HG02981 (cell line): Measurements from ENCODE around the gene SERTAD2.

Source experiments
- ATAC-seq: cut with Tn5 transposase; IDR thresholded peaks from one replicate; pipeline ENCODE4 v1.9.1; 2021; ENCODE audit warnings: mild to moderate bottlenecking, moderate library complexity; ENCODE audit not compliant: unreplicated experiment

SERTAD2 gene

DNA sequence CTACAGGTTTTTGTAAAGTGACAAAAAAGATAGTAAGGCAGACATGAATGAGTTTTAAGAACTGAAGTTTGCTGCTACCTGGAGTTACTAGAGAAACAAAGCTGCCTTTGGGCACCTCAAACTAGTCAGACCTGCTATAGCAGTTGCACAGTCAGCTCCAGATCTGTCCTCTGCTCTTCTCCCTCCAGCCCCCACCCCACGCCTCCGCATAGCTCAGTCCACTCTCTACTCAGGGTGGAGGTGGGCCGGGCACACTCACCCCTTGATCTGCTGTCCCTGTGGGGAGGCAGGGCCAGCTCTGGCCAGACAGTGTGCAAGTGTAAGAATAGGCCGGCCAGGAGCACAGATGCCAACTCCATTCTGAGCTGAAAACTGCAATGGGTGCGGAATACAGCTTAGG, 4.1 kb downstream of the SERTAD2 start:
- ATAC-seq: no peak

DNA sequence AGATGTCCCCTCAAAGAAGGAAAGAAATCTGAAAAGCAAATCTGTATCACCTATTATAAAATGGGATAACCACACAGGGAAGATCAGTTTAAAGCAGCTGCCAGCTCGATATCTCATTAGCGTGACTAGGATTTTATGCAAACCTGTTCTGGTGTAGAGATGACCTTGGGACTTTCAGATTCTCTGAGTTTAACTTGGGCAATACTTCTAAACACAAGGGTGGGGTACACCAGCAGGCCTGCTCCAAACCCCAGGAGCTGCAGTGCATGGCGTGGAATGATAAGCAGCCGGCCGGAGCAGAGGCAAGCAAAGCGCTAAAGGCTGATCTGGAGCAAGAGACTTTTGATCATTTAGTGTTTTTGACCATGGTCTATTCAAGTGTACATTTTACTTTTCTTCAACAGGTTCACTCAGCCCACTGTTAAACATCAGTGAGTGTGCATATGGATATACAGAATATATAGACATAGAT, 4.7 kb downstream of the SERTAD2 start:
- ATAC-seq: no peak

DNA sequence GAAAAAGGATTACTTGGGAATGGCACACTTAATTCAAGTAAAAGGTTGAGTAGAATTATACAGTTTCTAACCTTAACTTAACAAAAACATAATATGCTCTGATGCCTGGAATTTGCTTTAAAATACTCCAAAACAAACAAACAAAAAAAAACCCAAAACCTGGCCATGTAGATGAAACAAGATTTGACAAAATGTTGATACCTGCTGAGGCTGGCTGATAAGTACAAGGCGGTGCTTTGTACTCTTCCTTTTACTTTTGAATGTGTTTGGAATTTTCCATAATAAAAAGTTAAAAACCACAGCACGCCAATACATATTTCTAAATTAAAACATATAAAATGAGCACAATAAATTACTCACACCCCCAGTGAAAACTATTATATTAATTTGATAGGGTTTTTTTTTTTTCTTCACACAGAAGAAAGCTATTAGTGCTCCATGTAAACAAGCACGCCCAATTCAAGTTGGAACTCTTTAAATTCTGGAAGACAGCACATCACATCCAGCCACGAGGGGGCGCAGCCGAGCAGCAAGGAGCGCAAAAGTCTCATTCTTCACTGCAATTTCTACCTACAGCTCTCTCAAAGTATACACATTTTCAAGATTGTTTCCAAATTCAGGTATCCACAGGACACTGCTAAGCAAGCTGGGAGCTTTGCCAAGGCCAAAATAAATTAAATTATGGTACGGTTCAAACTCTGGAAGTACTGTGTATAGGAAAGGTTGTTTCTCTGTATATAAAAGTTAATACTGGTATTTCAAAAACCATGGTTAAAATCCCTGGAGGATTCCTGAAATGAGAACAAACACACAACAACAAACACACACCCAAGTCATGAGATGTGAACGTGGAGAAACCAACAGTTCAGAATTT, 7.5 kb downstream of the SERTAD2 start:
- ATAC-seq: no peak

DNA sequence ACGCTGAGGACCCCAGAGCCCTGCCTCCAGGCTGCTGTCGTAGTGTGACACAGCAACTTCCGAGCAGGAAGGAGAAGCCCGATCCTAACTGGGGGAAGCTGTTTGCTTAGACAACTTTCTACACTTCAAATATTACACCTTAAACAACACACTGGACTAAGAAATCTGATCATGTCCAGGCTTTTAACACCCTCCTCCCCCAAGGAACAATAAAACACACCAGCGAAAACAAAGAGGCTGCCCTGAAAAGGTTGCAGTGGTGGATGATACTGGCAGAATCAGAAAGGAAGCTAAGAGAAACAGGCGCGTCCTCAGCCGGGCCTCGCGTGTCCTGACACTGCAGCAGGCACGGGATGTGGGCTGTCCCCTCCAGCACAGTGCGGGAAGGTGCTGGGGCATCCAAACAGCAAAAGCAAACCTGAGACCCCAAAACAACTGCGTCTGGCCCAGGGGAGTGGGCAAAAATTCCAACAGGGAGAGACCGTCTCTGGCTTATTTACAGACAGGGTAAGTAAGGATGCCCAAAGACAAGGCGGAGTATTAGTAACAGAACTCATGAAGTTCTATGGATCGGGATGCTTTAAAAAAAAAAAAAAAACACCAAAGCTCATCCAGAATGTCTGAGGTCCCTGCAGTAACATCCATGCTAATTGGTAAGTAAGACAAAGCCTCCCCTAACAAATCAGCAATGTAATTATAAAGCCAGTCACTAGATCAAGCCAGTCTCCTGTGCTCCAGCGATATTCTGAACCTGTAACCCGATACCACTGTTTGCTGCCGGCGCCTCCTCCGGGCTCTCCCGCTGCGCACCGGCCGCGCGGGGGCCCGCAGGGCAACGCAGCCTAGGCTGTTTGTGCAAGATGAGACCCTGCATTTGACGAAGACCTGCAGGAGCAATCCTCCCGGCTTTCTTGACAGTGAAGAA, 9.0 kb downstream of the SERTAD2 start:
- peak; percentile 53 for ATAC-seq

DNA sequence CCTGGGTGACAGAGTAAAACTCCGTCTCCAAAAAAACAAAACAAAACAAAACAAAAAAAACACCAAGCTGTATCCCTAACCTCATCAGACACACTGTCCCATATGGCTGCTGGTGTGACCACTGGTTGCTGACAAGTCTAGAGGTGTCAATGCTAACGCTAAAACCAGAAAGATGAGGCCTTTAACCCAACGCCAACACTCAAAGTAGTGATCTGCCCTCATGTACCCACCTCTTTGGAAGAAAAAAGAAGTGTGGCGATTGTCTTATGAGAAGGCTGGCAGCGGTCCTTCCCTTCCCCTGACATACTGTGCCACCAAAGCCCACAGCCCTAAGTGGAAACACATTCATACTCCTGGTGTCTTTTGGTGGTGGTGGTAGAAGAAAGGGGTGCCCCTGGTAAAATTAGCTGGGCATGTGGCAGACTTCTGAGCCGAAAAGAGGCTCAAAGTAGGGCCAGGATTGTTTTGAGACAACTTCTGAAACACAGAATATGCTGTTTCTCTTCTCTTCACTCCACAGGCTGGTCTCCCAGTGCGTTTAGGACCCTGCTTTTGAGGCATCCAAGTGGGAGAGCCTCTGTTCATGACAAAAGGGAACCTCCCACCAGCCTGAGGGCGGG, 9.8 kb downstream of the SERTAD2 start:
- no peak for ATAC-seq

DNA sequence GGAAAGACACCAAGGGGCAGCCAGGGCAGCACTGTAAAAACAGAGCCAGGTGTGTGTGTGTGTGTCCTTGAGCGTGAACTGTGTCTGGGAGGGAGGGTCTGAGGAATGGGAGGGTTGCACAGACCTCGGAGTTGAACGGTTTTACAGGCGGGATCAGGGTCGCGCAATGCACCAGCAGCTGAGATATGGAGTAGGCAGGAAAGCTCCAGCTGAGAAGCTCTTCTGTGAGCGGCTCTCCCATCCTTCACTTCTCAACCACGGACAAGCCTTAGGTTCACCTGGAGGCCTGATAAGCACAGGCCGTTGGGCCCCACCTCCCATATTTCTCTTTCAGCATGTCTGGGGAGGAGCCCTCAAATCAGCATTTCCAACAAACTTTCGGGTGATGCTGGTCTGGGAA, 12.1 kb downstream of the SERTAD2 start:
- ATAC-seq: no peak

DNA sequence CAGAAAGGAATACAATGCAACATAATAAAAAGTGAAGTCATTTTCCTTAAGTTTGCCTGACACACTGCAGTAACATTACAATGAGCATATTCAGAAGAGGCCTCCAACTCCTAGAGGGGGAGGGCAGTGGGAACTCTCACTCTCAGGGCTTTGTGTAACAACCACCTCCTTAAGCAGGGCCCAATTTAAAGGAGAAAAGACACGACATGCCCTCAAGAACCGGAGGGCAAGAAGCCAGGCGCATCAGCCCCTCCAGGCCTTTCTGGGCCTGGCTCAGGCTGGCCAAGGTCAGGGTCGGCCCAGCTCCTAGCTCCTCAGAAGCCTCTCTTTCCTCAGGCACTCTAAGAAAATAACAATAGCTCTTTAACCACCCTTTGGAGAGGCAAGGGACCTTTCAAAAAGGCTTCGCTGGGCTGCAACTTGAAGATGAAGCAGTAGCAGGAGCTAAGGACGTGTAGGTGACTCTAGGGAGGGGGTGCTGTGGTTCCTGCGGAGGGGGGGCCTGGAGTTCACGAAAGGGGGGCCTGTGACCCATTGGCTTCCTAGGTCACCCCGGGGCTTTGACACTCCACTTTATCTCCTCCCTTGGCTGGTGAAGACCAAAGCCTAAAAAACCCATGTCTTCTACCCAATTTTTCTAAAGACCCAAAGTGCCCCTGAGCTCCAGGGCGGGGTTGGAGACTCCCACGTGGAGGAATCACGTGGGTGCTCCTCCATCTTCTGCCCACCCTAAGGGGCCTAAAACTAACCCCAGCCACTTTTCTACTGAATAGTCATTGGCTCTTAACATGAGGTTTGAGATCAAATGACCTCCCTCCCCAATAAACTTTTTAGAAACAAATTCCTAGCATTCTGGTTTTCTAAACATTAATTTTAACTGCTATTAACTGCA, 13.3 kb downstream of the SERTAD2 start:
- no peak for ATAC-seq

DNA sequence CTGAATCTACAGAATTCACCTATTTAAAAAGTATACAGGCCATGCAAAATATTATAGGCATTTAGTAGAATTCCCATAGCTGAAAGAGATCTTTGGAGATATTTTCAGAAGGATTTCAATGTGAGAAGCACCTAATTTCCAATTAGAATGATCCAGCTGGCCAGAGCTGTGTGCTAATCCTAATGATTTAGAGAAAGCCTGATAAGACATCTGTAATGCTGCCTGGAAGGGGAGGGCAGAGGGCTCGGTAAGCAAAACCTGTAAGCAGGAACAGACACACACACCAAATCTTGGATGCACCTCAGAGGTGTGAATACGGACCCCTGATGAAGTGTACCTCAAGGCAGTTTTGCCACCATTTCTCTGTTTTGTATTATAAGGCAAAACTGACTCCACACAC, 14.0 kb downstream of the SERTAD2 start:
- no peak for ATAC-seq

DNA sequence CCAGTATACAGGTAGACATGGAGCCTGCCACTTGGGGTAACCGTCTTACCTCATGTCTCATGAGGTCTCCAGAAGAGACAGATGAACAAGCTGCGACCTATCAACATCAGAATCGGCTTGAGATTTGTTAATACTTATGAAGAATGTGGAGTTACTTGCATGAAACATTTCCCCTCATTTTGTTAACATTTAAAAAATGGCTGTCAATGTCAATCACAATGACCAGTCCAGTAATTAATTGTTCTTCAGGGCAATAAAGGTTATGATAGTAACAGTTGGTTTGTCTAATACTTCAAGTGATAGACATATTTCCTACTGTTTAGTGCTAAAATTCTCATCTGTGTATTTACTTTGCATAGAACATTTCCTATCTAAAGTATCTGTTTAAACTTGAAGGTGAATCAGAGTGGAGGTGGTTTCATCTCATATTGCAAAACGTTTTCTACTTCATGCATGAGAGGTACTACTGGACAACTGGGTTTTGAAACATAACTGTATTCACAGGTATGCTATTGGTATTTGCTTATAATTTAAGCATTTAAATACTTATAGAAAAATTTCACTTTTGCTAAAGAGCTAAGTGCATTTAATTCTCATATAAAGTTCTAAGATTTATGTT, 15.1 kb downstream of the SERTAD2 start:
- ATAC-seq: no peak

DNA sequence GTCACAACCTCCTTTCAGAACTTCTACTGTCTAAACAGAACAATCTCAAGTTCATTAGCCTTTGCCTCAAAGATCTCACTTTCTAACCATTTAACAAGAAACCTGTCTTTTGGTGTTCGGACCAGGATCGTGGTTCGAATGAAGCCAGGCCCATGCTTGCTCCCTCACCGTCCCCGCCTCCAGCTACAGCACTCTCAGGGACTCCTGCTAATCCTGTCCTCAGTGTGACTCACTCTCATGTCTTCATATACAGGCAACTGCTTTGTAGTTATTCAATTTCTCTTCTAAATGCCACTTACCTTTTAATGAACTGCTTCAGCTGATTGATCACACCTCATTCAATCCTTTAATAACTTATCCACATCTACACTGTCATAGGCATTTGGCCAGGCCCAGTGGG, 15.8 kb downstream of the SERTAD2 start:
- no peak for ATAC-seq

DNA sequence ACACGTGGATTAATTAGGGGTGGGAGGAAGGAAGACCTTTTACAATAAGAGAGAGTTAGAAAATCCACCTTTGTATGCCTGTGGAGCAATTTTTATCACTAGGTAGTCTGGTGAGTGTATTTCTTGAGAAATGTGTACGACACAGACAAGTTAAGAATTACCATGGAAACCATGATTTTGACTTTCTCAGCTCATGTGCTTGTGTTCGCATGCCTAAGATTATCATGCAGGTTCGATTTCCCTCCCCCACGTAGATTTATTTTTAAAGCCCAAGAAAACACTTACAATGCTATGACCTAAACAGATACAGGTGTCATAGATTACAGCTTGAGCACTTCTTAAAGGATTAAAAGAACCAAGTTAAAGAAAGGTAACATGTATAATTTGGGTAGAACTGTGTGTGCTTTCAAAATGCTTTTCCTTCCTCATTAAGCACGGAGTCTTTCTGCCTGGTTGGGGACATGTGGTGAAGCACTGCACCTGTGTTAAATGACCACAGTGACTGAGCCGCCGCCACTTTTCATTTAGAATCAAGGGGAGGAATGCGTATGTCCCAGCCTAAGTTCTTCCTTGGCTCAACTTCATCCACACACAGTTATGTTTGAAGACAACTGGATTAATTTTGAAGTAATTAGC, 16.6 kb downstream of the SERTAD2 start:
- ATAC-seq: peak; percentile 57

DNA sequence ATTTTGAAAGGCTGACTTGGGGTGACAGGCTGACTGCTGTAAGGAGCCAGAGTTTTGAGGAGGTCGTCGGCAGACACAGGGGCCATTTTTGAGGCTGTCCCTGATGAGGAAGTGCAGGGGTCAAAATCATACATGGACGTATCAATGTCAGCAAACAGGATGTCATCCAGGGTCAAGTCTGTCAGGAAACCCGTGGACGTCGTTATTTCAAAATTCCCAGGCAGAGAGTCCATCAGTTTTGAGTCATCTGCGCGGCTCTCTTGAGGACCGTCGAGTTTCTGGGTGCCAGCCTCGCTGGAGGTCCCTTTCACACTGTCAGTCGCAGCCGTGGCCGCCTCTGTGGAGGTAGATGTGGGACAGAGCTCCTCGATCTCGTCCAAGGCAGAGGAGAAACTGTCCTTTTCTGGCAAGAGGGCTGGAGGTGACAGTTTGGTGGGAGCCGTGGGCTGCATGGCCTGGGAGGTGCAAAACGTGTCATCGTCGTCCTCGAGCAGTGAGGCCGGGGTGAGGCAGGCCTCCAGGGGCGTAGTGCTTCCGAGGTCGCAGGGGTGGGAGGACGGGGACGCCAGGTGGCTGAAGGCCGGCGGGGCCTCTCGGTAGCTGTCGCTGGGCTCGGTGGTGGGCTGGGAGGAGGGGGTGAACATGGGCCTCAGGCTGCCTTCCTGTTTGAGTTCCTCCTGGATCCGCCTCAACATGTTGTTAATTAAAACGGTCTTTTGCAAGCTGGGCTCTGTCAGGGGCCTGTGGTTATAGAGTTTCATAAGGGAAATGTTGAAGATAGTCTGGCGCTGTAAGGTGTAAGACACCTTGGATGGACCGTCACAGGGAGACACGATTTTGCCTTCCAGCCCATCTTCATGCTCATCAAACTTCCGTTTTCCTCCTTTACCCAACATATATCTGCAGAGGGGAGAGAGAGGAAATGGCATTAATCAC, 17.5 kb downstream of the SERTAD2 start:
- peak; percentile 68 for ATAC-seq

DNA sequence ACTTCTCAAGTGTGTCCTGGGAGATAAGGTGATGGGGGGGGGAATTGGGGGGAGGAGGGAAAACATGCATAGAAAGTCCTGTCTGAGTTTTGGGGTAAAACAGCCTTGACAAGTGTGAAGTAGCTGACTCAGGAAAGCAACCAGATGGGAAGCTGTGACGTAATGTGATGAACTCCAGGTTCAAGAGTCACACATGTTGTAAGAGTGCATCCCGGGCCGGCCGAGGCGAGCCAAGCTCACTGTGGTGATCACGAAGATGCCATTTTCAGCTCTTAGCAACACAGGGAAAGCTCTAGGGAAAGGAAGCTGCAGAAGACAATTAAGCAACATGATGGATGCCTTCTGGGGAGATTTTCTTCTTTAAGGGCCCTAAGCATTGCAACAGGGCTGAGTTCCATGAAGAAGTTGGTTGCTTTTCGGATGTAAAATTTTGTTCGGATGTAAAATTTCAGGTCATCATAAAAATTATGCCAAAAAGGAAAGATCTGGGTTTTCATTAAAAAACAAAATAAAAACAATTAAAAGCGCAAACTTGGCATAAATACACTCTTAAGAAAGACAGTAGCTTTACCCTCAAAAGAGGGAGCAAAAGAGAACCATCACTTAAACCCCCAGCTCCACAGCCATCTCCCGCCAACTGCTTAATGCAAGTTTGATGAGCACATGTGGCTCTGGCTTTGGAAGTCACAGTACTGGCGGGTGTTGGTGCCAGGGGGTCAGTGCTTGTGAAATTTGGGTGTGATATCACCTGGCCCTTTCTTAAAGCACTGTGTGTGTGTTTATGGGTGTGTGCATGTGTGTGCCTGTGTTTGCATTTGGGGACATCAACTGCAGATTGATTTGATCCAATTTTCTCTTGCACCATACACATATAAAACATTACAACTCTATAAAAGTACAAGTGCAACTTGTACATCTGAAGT, 19.1 kb downstream of the SERTAD2 start:
- ATAC-seq: no peak

DNA sequence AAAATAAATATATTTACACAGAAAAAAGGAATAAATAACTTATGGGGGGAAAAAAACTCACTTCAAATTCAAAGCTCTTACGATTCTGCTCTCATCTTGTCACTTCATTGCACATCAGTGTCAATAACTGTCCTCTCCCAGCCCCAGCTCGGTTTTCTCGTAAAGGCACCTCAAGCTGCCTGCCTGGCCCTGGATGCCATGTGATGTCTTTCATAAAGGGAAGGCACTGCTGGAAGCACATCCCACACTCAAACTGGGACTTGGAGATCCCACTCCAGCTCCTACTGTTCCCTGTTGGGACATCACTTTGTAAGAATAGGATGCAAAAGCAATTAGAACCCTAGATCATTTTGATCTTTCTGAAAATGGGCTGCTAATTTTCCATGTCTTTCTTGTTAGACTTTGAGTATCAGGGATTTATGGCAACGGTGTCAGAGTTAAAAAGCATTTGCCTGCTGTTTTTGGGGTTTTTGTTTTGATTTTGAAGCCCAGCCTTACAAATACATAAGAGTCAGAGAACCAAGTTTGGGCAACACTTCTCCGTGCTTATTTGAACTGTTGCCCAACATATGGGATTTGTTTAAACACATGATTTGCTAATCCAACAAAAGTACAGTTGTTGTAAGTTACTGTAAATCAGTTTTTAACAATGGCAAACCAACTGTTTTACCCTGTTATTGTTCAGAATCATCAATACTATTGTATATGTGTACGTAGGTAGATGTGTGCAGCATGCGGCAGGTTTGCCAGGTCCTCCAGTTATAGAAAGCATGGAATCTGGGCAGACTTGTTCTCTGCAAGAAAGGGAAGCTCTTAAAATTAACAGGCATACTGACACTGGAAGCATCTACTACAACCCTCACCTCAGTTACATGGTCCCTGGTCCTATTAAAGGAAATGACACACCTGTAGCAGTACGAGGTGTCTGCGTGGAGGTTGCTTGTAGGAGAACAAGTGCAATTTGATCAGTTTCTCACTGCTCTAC, 20.6 kb downstream of the SERTAD2 start:
- no peak for ATAC-seq

DNA sequence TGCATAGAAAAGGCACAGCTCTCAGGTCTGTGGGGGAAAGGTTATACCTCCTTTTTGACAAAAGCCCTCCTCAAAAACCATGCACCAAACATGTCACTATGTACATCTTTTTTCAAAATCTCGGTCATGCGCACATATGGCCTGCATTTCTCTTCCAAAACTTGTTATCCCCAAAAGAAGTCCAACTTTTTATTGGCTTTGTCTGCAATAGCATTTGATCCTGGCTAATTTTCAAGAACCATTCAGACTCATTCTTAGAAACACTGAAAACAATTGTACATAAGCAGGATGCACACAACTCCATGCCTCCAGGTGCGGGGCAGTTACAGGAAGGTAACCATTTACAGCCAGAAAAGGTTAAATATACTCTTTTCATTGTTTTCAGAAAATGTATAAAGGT, 21.9 kb downstream of the SERTAD2 start:
- no peak for ATAC-seq

DNA sequence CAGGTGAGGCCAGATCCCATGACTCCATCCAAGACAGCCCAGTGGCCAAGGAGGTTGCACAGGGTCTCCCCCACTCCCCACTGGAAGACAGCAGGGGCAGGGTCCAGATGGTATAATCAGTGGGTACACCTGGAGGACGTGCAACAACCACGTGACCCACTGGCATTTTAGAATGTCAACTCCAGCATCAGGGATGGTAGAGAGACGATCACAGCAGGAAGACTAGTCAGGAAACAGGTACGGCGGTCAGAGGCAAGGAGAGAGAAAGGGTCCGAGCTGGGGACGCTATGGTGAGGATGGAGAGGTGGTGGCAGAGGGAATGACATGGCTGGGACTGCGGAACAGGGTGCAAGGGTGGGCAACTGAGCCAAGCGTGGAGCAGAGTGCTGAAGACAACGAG, 23.0 kb downstream of the SERTAD2 start:
- no peak for ATAC-seq
